NT2/D1 (cell line): ENCODE data around the gene RGS3.

Experiments
- SUZ12 ChIP-seq: IDR thresholded peaks from 2 replicates; pipeline ENCODE4 v1.6.1; 2011; ENCODE audit not compliant: insufficient read length, insufficient read depth; ENCODE audit errors: extremely low read depth
- YY1 ChIP-seq: IDR thresholded peaks from 2 replicates; pipeline ENCODE4 v1.6.1; 2011; ENCODE audit not compliant: insufficient read length, insufficient read depth

- TF ChIP-seq SUZ12 (no peak), YY1 (no peak)
Measured at GRCh38 chr9:113634596-113635515, 171.3 kb downstream of the RGS3 start.
